ENCODE measurements around the gene PARD6G.
"Not testable (repeated sequence)": the region's sequence is repeated elsewhere in the genome, so short reads cannot be mapped to it uniquely, and the experiment has no call there.

The PARD6G gene, protein sequence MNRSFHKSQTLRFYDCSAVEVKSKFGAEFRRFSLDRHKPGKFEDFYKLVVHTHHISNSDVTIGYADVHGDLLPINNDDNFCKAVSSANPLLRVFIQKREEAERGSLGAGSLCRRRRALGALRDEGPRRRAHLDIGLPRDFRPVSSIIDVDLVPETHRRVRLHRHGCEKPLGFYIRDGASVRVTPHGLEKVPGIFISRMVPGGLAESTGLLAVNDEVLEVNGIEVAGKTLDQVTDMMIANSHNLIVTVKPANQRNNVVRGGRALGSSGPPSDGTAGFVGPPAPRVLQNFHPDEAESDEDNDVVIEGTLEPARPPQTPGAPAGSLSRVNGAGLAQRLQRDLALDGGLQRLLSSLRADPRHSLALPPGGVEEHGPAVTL

DNA sequence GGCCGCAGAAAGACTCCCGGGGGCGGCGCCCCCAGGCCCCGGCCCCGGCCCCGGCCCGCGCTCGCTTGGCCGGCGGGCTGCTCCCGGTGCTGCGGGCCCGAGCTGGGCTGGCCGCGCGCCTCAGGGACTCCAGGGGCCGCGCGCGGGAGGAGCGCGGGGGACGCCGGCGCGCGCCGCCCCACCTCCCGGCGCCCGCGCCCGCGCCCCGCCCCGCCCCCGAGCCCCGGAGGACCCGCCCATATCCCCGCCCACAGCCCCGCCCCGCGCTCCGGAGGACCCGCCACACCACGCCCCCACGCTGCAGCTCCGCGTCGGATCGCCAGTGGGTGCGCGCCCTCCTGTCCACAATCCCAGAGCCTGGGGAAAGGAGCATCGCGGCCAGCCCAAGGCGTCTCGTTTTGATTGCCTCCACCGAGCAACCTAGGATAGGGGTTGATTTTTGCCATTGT lies at the start of gene PARD6G:
Gene PARD6G (minus strand): TSS at position 122 of the 449 bp plus-strand sequence. CDS start 166 bp downstream, outside the sequence.
- no peaks in the 10 kb centered on the region for H3K36me3 ChIP-seq (ENCODE audit: control insufficient read depth, low read length)
- no peak within 1 kb of the TSS for H3K27ac ChIP-seq (ENCODE audit: low read depth, low read length)

DNA sequence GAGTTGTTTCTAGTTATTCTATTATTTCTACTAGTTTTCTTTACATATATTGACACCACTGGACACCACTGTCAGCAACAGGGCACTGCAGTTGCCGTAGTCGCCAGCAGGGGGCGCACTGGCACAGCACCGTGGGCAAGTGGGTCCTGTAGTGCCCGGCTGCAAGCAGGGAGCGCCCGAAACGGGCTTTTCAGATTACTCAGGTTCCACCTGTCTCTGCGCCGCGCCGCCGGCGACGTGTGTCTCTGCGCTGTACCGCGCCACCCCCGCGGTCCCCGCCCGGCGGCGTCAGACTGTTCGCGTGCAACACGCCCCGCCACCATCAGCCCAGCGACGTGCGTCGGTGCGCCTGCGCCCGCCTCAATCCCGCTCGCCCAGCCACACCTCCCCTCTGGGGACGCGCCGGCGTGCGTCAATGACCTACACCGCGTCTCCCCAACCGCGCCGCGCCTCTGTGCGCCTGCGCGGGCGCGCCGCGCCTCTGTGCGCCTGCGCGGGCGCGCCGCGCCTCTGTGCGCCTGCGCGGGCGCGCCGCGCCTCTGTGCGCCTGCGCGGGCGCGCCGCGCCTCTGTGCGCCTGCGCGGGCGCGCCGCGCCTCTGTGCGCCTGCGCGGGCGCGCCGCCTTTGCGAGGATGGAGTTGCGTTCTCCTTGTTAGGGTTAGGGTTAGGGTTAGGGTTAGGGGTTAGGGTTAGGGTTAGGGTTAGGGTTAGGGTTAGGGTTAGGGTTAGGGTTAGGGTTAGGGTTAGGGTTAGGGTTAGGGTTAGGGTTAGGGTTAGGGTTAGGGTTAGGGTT lies 15.1 kb upstream of the PARD6G start:
- not testable (repeated sequence) for H3K4me1 ChIP-seq (ENCODE audit: control insufficient read depth, low read length); H3K4me2 ChIP-seq (ENCODE audit: low read length); H3K9me3 ChIP-seq (ENCODE audit: control insufficient read depth, insufficient read depth, low read length); H3K27ac ChIP-seq (ENCODE audit: low read depth, low read length); H3K4me3 ChIP-seq (ENCODE audit: low read length); H3K36me3 ChIP-seq (ENCODE audit: control insufficient read depth, low read length); H3K79me2 ChIP-seq (ENCODE audit: control insufficient read depth, low read length); H4K20me1 ChIP-seq (ENCODE audit: control insufficient read depth, insufficient read depth, low read depth, low read length); H3K9me2 ChIP-seq (replicated peaks; ENCODE audit: control insufficient read depth, low read length); H3F3A ChIP-seq (ENCODE audit: control insufficient read depth, insufficient read depth); H3K27me3 ChIP-seq (ENCODE audit: control insufficient read depth, low read length)
- TF ChIP-seq, protein P1, sequence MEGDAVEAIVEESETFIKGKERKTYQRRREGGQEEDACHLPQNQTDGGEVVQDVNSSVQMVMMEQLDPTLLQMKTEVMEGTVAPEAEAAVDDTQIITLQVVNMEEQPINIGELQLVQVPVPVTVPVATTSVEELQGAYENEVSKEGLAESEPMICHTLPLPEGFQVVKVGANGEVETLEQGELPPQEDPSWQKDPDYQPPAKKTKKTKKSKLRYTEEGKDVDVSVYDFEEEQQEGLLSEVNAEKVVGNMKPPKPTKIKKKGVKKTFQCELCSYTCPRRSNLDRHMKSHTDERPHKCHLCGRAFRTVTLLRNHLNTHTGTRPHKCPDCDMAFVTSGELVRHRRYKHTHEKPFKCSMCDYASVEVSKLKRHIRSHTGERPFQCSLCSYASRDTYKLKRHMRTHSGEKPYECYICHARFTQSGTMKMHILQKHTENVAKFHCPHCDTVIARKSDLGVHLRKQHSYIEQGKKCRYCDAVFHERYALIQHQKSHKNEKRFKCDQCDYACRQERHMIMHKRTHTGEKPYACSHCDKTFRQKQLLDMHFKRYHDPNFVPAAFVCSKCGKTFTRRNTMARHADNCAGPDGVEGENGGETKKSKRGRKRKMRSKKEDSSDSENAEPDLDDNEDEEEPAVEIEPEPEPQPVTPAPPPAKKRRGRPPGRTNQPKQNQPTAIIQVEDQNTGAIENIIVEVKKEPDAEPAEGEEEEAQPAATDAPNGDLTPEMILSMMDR (IDR thresholded peaks at IDR 0.05; ENCODE audit: low read depth, low read length, poor library complexity, severe bottlenecking), result peak; percentile 53

More for the DNA sequence above, at the start of gene PARD6G:
- no peaks in the 10 kb centered on the region for H3F3A ChIP-seq (ENCODE audit: control insufficient read depth, insufficient read depth)
- no peak within 1 kb of the TSS for H3K4me2 ChIP-seq (ENCODE audit: low read length)
- TF ChIP-seq EZH2phosphoT487 (IDR thresholded peaks at IDR 0.05; ENCODE audit: borderline replicate concordance, low read length), result no peak
- TF ChIP-seq, protein P1 (IDR thresholded peaks at IDR 0.05; ENCODE audit: low read depth, low read length, poor library complexity, severe bottlenecking), result no peak
- no peak within 1 kb of the TSS for H3K4me3 ChIP-seq (ENCODE audit: low read length)
- no peaks in the 10 kb centered on the region for H3K9me2 ChIP-seq (replicated peaks; ENCODE audit: control insufficient read depth, low read length)
- no peaks in the 10 kb centered on the region for H4K20me1 ChIP-seq (ENCODE audit: control insufficient read depth, insufficient read depth, low read depth, low read length)
- peaks cover 4% of the 10 kb centered on the region; the same call in 1 of the 2 replicates for H3K9me3 ChIP-seq (ENCODE audit: control insufficient read depth, insufficient read depth, low read length)
- no peaks in the 10 kb centered on the region for H3K4me1 ChIP-seq (ENCODE audit: control insufficient read depth, low read length)
- no peaks in the 10 kb centered on the region for H3K79me2 ChIP-seq (ENCODE audit: control insufficient read depth, low read length)
- peaks cover 2% of the 10 kb centered on the region; the same call in 1 of the 2 replicates for H3K27me3 ChIP-seq (ENCODE audit: control insufficient read depth, low read length)

DNA sequence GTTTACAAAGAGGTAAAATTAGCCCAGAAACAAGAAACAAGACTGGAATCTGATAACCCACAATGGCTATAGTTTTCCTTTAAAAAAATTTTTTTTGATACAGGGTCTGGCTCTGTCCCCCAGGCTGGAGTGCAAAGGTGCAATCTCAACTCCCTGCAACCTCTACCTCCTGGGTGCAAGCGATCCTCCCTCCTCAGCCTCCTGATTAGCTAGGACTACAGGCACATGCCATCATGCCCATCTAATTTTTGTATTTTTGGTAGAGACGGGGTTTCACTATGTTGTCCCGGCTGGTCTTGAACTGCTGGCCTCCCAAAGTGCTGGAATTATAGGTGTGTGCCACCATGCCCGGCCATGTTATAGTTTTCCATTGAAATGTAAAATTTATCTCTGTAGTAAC lies 12.3 kb upstream of the PARD6G start:
- TF ChIP-seq, protein P1 (IDR thresholded peaks at IDR 0.05; ENCODE audit: low read depth, low read length, poor library complexity, severe bottlenecking), result no peak
- TF ChIP-seq EZH2phosphoT487 (IDR thresholded peaks at IDR 0.05; ENCODE audit: borderline replicate concordance, low read length), result no peak
- no peak overlapping the region for H3K27ac ChIP-seq (ENCODE audit: low read depth, low read length)
- H3F3A ChIP-seq (ENCODE audit: control insufficient read depth, insufficient read depth), result no peaks in the 10 kb centered on the region
- no peaks in the 10 kb centered on the region for H3K4me1 ChIP-seq (ENCODE audit: control insufficient read depth, low read length)
- H3K9me2 ChIP-seq (replicated peaks; ENCODE audit: control insufficient read depth, low read length), result no peaks in the 10 kb centered on the region
- no peak overlapping the region for H3K4me2 ChIP-seq (ENCODE audit: low read length)
- H3K27me3 ChIP-seq (ENCODE audit: control insufficient read depth, low read length), result no peaks in the 10 kb centered on the region
- no peaks in the 10 kb centered on the region for H4K20me1 ChIP-seq (ENCODE audit: control insufficient read depth, insufficient read depth, low read depth, low read length)
- no peaks in the 10 kb centered on the region for H3K9me3 ChIP-seq (ENCODE audit: control insufficient read depth, insufficient read depth, low read length)
- no peak overlapping the region for H3K4me3 ChIP-seq (ENCODE audit: low read length)
- H3K36me3 ChIP-seq (ENCODE audit: control insufficient read depth, low read length), result no peaks in the 10 kb centered on the region
- no peaks in the 10 kb centered on the region for H3K79me2 ChIP-seq (ENCODE audit: control insufficient read depth, low read length)
